K562 (cell line): ENCODE results near the gene NME7. TPM values are rescaled to one million over a fixed set of nuclear protein-coding genes. Genes with fewer than 3 reads are reported as not detected.

Experiments
- ATAC-seq: fragments of 200-7000 bp; cut with Tn5 transposase; 3 replicates; pipeline ENCODE4 v1.9.1; 2020; ENCODE audit warnings: moderate library complexity
- BruUV-seq: library from RNA; stranded (reverse); fragments of 400-500 nt; replicated peaks from 2 replicates; lab custom pipeline; 2021; lab: Mats Ljungman, UMichigan
- CTCF ChIA-PET: fragments of 300-600 bp; formaldehyde crosslinking; extraction: SDS; loops from one replicate; lab custom pipeline; 2021; ENCODE audit warnings: low intra/inter-chr PET ratio; lab: Yijun Ruan, JAX
- POLR2A ChIA-PET: fragments of 300-600, 350-650 bp; sonication (Branson Sonifier 250); formaldehyde crosslinking; extraction: SDS; loops from one replicate; lab custom pipeline; 2021; ENCODE audit warnings: antibody characterized with exemption, inconsistent platforms; lab: Yijun Ruan, JAX
- DNase-seq, 4 experiments: peaks; one replicate each; pipeline versions ENCODE4 v3.0.0 to v3.0.0-alpha.2; 2011 to 2018; ENCODE audit warnings: low spot score in 3 of 4, mixed read lengths in 3 of 4; ENCODE audit errors: extremely low read depth in 1 of 4
- FAIRE-seq: peaks from 2 replicates; lab custom pipeline; 2011; peaks lifted over from hg19 to GRCh38; lab: Jason Lieb, UNC
- H2AFZ ChIP-seq: 2 replicates; pipeline ENCODE4 v1.6.0; 2011; ENCODE audit warnings: low read depth, low read length, control low read depth, inconsistent platforms
- H3K27ac ChIP-seq: fragments of 200-600 bp; 3 replicates; pipeline ENCODE4 v1.8.0; 2011; ENCODE audit warnings: low read depth, mild to moderate bottlenecking, control low read depth, inconsistent platforms, low read length, moderate library complexity, mixed read lengths; ENCODE audit errors: extremely low read depth
- H3K27me3 ChIP-seq, 2 experiments: fragments of 300-600 bp in 1 of 2; 2 replicates in 1 of 2; 3 replicates in 1 of 2; pipeline versions ENCODE4 v1.6.0 to v1.8.0; 2011; ENCODE audit warnings: inconsistent platforms in 2 of 2, low read length in 2 of 2, mild to moderate bottlenecking in 1 of 2, mixed read lengths in 1 of 2, moderate library complexity in 1 of 2; ENCODE audit not compliant: control insufficient read depth in 2 of 2, insufficient read depth in 2 of 2
- H3K36me3 ChIP-seq: fragments of 300-600 bp; 3 replicates; pipeline ENCODE4 v1.8.0; 2011; ENCODE audit warnings: mild to moderate bottlenecking, low read length, inconsistent platforms; ENCODE audit not compliant: control insufficient read depth, insufficient read depth
- H3K4me1 ChIP-seq, 2 experiments: fragments of 200-600 bp in 1 of 2; replicated peaks in 1 of 2; 2 replicates in 1 of 2; 3 replicates in 1 of 2; pipeline versions ENCODE4 v1.5.1 to v1.8.0; 2011; ENCODE audit warnings: inconsistent platforms in 2 of 2, low read length in 2 of 2, mild to moderate bottlenecking in 1 of 2, mixed read lengths in 1 of 2, moderate library complexity in 1 of 2; ENCODE audit not compliant: control insufficient read depth in 2 of 2, insufficient read depth in 2 of 2
- H3K4me2 ChIP-seq: 2 replicates; pipeline ENCODE4 v1.6.1; 2011; ENCODE audit warnings: low read length, control low read depth, inconsistent platforms, mixed read lengths; ENCODE audit not compliant: insufficient read depth
- H3K4me3 ChIP-seq: fragments of 200-600 bp; sonication (generic), shearing (Covaris generic); 2 replicates; pipeline ENCODE4 v1.5.1; 2016; ENCODE audit warnings: control low read depth, inconsistent platforms
- H3K79me2 ChIP-seq: fragments of 200-600 bp; 3 replicates; pipeline ENCODE4 v1.8.0; 2011; ENCODE audit warnings: low read length, inconsistent platforms; ENCODE audit not compliant: control insufficient read depth, insufficient read depth
- H3K9ac ChIP-seq, 2 experiments: 2 replicates each; pipeline versions ENCODE4 v1.6.0 to v1.6.1; 2011; ENCODE audit warnings: low read depth in 2 of 2, low read length in 2 of 2, control low read depth in 1 of 2, inconsistent platforms in 1 of 2, mild to moderate bottlenecking in 1 of 2, mixed read lengths in 1 of 2; ENCODE audit not compliant: insufficient read depth in 1 of 2
- H3K9me1 ChIP-seq: one replicate; pipeline ENCODE4 v1.6.0; 2011; ENCODE audit warnings: inconsistent platforms, mild to moderate bottlenecking, low read length, moderate library complexity; ENCODE audit not compliant: control insufficient read depth, insufficient read depth
- H3K9me3 ChIP-seq: replicated peaks from 2 replicates; pipeline ENCODE4 v1.5.1; 2011; ENCODE audit warnings: low read depth, low read length, inconsistent platforms; ENCODE audit not compliant: control insufficient read depth, insufficient read depth
- H4K20me1 ChIP-seq: replicated peaks from 2 replicates; pipeline ENCODE4 v1.6.1; 2011; ENCODE audit warnings: low read length, inconsistent platforms, mixed read lengths; ENCODE audit not compliant: control insufficient read depth, insufficient read depth
- ATF3 ChIP-seq, 2 experiments: fragments of 450-650 bp in 1 of 2; sonication (generic) in 1 of 2; formaldehyde crosslinking in 1 of 2; IDR thresholded peaks in 1 of 2; conservative IDR thresholded peaks in 1 of 2; 2 replicates each; pipeline versions ENCODE4 v1.6.1 to v1.8.1; 2016 to 2023; ENCODE audit warnings: mild to moderate bottlenecking in 2 of 2, moderate library complexity in 2 of 2, inconsistent platforms in 1 of 2, missing genetic modification reagents in 1 of 2
- ELF4 ChIP-seq: fragments of 450-650 bp; formaldehyde crosslinking; IDR thresholded peaks from 2 replicates; pipeline ENCODE4 v1.4.0; 2022; ENCODE audit warnings: missing genetic modification characterization
- FOXK1 ChIP-seq: sonication (generic); formaldehyde crosslinking; IDR thresholded peaks from 2 replicates; pipeline ENCODE4 v1.8.0; 2022; ENCODE audit warnings: missing genetic modification reagents, mild to moderate bottlenecking, borderline replicate concordance
- GABPA ChIP-seq: fragments of 200-800 bp; sonication (Bioruptor generic); conservative IDR thresholded peaks from 2 replicates; pipeline ENCODE4 v1.6.1; 2016; ENCODE audit warnings: low read depth, missing genetic modification characterization, missing compliant biosample characterization
- KDM5B ChIP-seq: fragments of 200-600 bp; sonication (generic); IDR thresholded peaks from 2 replicates; pipeline ENCODE4 v1.6.1; 2012; ENCODE audit warnings: low read depth, mild to moderate bottlenecking, moderate library complexity, low read length, control low read depth, inconsistent platforms; ENCODE audit not compliant: insufficient replicate concordance
- PRMT5 ChIP-seq: sonication (generic); formaldehyde crosslinking; IDR thresholded peaks from 2 replicates; pipeline ENCODE4 v1.5.0; 2020; ENCODE audit warnings: missing genetic modification reagents
- RBBP5 ChIP-seq: fragments of 200-600 bp; sonication (generic); IDR thresholded peaks from 2 replicates; pipeline ENCODE4 v1.6.1; 2012; ENCODE audit warnings: borderline replicate concordance, mild to moderate bottlenecking, low read length, control low read depth, inconsistent platforms; ENCODE audit not compliant: insufficient read depth, poor library complexity, severe bottlenecking
- YBX1 ChIP-seq: fragments of 450-650 bp; IDR thresholded peaks from 2 replicates; pipeline ENCODE4 v1.7.1; 2016; ENCODE audit warnings: mild to moderate bottlenecking
- ZNF431 ChIP-seq: sonication (generic); formaldehyde crosslinking; IDR thresholded peaks from 2 replicates; pipeline ENCODE4 v1.8.0; 2022; ENCODE audit warnings: mild to moderate bottlenecking, missing genetic modification reagents
- in situ Hi-C: fragments of 300-500 bp; cut with MboI; formaldehyde crosslinking; loops from 4 replicates; pipeline ENCODE4 v1.15.0; 2018; ENCODE audit warnings: inconsistent platforms, mixed read lengths
- intact Hi-C: fragments of 100-400 bp; cut with micrococcal nuclease; formaldehyde crosslinking; loops from 2 replicates; pipeline ENCODE4 v1.14.2; 2022
- polyA plus RNA-seq, 8 experiments: library from polyadenylated mRNA; depleted of rRNA in 4 of 8; stranded (reverse) in 5 of 8; unstranded in 3 of 8; fragments of >200 nt; fragmentation: Nextera tagmentation in 2 of 8; fragmentation: Illumina TruSeq in 1 of 8; extraction: Ambion mirVana in 2 of 8; extraction: Trizol in 1 of 8; gene quantifications; 2 replicates each; pipeline versions ENCODE4 v1.2.1 to v1.2.3, GENCODE V29; 2011 to 2014; ENCODE audit warnings: inconsistent platforms in 1 of 8, missing spikeins in 1 of 8
- total RNA-seq, 7 experiments: library from RNA; depleted of rRNA in 6 of 7; stranded (reverse); fragments of >200 nt in 6 of 7; fragmentation: Illumina TruSeq in 2 of 7; extraction: Trizol in 2 of 7; gene quantifications; 2 replicates each; pipeline versions ENCODE4 v1.2.1 to v1.2.3, GENCODE V29; 2011 to 2021; ENCODE audit warnings: low replicate concordance in 1 of 7
- TF ChIP-seq, protein P1 (sequence below), 3 experiments: IDR thresholded peaks in 2 of 3; conservative IDR thresholded peaks in 1 of 3; 2 replicates each; pipeline ENCODE4 v1.5.1; 2011 to 2012; ENCODE audit warnings: low read length in 3 of 3, mild to moderate bottlenecking in 3 of 3, control low read depth in 2 of 3, improper control_type of control experiment in 1 of 3, inconsistent platforms in 1 of 3, low read depth in 1 of 3, mixed read lengths in 1 of 3, moderate library complexity in 1 of 3; ENCODE audit not compliant: insufficient read depth in 2 of 3
- TF ChIP-seq, protein P2 (sequence below): fragments of 250-450 bp; sonication (Bioruptor Pico); IDR thresholded peaks from 2 replicates; pipeline ENCODE4 v1.5.0; 2021
- TF ChIP-seq, protein P3 (sequence below): IDR thresholded peaks from 3 replicates; pipeline ENCODE4 v1.6.1; 2011; ENCODE audit warnings: borderline replicate concordance, mild to moderate bottlenecking, moderate library complexity; ENCODE audit not compliant: insufficient read length; ENCODE audit errors: extremely low read depth
- TF ChIP-seq, protein P4 (sequence below): fragments of 250-450 bp; sonication (Bioruptor Pico); IDR thresholded peaks from 2 replicates; pipeline ENCODE4 v1.8.0; 2022; ENCODE audit warnings: moderate library complexity, mild to moderate bottlenecking, inconsistent platforms

Gene NME7
- total and polyA plus RNA-seq, 9 of the 15 experiments (the other 6 are each of a cell fraction or from before 2014, with no cell fraction given), result 7.9 to 43.2 (median 23.9) TPM

DNA sequence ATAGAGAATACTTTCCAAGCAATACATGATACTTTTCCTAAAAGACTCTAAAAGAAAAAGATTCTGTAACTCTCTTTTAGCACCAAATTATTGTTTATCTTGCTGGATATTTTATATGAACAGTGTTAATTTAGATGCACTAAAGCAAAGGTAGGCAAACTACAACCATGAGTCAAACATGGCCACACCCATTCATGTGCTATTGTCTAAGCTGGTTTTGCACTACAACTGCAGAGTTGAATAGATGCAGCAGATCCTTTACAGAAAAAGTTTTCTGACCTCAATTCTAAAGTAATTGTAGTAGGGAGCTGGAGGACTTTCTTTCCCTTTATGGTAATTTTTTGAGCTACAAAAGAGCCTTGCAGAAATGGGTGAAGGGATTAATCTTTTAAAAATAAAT, 19.8 kb upstream of the NME7 start:
- Histone ChIP-seq H3K4me1 (no peaks in the 10 kb centered on the region), H3K4me2 (no peak overlapping the region), H3K36me3 (peaks cover 62% of the 10 kb centered on the region), H3K79me2 (no peaks in the 10 kb centered on the region), H3K9ac (no peak overlapping the region), H3K27me3 (no peaks in the 10 kb centered on the region), H3K4me3 (no peak overlapping the region), H2AFZ (no peak overlapping the region), H3K27ac (no peak overlapping the region), H4K20me1 (no peaks in the 10 kb centered on the region), H3K9me3 (no peaks in the 10 kb centered on the region), H3K9me1 (no peaks in the 10 kb centered on the region)
- ChIA-PET CTCF (no interaction called here), POLR2A (interaction anchor here (0.7 to 1.4 kb wide), 2 partner anchors 9 to 291 kb away, joined by 3 to 4 read pairs; no protein-coding TSS in a partner anchor)
- ATAC-seq (no peak), DNase-seq (no peak), FAIRE-seq (no peak)
- intact Hi-C loops (no loop called here), in situ Hi-C loops (no loop called here)
- BruUV-seq, result no TSS peak
- TF ChIP-seq, protein P1, sequence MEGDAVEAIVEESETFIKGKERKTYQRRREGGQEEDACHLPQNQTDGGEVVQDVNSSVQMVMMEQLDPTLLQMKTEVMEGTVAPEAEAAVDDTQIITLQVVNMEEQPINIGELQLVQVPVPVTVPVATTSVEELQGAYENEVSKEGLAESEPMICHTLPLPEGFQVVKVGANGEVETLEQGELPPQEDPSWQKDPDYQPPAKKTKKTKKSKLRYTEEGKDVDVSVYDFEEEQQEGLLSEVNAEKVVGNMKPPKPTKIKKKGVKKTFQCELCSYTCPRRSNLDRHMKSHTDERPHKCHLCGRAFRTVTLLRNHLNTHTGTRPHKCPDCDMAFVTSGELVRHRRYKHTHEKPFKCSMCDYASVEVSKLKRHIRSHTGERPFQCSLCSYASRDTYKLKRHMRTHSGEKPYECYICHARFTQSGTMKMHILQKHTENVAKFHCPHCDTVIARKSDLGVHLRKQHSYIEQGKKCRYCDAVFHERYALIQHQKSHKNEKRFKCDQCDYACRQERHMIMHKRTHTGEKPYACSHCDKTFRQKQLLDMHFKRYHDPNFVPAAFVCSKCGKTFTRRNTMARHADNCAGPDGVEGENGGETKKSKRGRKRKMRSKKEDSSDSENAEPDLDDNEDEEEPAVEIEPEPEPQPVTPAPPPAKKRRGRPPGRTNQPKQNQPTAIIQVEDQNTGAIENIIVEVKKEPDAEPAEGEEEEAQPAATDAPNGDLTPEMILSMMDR (IDR thresholded peaks at IDR 0.05 in 2 of 3, conservative IDR thresholded peaks at IDR 0.05 in 1 of 3; ENCODE audit: insufficient read depth in 2 of 3, low read depth in 1 of 3, low read length in 3 of 3), result no peak
- TF ChIP-seq, protein P2, sequence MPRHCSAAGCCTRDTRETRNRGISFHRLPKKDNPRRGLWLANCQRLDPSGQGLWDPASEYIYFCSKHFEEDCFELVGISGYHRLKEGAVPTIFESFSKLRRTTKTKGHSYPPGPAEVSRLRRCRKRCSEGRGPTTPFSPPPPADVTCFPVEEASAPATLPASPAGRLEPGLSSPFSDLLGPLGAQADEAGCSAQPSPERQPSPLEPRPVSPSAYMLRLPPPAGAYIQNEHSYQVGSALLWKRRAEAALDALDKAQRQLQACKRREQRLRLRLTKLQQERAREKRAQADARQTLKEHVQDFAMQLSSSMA (CRISPR knock-in tag), result no peak
- no peak for TF ChIP-seq YBX1
- TF ChIP-seq KDM5B, result no peak
- no peak for TF ChIP-seq RBBP5
- no peak for TF ChIP-seq ZNF431 (CRISPR knock-in tag)
- no peak for TF ChIP-seq PRMT5 (CRISPR knock-in tag)
- TF ChIP-seq GABPA (tag), result no peak
- TF ChIP-seq ATF3 (IDR thresholded peaks at IDR 0.05), result no peak
- no peak for TF ChIP-seq ATF3 (CRISPR knock-in tag; conservative IDR thresholded peaks at IDR 0.05)
- no peak for TF ChIP-seq FOXK1 (CRISPR knock-in tag)
- TF ChIP-seq ELF4 (CRISPR knock-in tag), result no peak
- TF ChIP-seq, protein P3, sequence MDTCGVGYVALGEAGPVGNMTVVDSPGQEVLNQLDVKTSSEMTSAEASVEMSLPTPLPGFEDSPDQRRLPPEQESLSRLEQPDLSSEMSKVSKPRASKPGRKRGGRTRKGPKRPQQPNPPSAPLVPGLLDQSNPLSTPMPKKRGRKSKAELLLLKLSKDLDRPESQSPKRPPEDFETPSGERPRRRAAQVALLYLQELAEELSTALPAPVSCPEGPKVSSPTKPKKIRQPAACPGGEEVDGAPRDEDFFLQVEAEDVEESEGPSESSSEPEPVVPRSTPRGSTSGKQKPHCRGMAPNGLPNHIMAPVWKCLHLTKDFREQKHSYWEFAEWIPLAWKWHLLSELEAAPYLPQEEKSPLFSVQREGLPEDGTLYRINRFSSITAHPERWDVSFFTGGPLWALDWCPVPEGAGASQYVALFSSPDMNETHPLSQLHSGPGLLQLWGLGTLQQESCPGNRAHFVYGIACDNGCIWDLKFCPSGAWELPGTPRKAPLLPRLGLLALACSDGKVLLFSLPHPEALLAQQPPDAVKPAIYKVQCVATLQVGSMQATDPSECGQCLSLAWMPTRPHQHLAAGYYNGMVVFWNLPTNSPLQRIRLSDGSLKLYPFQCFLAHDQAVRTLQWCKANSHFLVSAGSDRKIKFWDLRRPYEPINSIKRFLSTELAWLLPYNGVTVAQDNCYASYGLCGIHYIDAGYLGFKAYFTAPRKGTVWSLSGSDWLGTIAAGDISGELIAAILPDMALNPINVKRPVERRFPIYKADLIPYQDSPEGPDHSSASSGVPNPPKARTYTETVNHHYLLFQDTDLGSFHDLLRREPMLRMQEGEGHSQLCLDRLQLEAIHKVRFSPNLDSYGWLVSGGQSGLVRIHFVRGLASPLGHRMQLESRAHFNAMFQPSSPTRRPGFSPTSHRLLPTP, result no peak
- TF ChIP-seq, protein P4, sequence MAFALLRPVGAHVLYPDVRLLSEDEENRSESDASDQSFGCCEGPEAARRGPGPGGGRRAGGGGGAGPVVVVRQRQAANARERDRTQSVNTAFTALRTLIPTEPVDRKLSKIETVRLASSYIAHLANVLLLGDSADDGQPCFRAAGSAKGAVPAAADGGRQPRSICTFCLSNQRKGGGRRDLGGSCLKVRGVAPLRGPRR (CRISPR knock-in tag), result no peak
